ENCODE measurements around the gene PRKCE.

The PRKCE gene

DNA sequence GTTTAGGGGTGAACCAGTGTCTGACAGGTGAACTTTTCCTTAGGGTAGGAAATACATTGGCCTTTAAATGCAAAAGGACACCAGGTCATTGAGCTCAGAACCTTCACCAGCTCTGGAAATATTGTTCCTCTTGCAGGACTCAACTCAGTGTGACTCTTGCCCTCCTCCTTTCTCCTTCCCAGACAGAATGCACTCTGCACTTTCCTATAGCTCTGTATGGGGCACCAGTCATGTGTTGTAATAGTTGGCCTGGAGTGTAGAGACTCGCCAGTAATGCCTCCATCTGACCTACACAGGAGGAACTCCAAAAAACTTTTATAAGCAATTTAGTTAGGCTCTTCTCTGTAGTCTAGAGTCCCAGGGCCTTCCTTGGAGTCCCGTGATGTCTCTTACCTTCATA lies 397.2 kb downstream of the PRKCE start:
- no peak for DNase-seq (ENCODE audit: low read depth)

DNA sequence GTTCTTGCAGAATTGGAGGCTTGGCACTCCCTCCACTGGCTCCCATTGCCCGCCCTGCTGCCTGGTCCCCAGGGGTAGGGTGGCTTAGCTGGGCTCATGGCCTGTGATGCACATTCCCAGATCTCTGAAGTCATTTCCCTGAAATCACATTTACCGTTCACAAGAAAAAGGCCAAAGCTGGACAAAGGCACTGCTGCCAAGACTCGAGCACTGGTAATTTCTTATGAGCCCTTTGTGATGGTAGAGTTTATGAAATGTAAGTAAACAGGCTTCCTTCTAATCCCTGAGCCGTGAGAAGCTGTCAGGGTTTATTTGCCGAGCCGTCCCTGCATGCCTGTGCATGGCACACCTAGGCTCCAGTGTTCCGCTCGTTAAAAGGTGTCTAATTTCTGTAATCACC lies 398.6 kb downstream of the PRKCE start:
- DNase-seq (ENCODE audit: low read depth): no peak

DNA sequence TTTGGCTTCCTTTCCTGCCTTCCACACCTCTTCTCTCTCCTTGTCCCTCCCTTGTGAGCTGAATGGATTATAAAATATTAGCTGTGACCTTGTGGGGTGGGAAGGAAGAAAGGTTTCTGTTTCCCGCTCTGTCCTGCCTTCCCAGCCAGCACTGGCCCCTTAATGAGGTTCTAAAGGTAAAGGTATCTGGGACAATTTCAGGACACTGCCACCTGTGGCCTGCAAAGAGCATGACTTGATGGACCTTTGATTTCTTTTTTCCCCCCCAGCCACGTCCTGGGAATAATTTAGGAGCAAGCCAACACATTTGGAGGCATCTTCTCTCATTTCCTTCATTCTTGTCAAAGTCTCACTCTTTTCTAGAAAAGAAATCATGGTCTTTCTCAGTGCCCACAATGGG lies 399.0 kb downstream of the PRKCE start:
- no peak for DNase-seq (ENCODE audit: low read depth)

DNA sequence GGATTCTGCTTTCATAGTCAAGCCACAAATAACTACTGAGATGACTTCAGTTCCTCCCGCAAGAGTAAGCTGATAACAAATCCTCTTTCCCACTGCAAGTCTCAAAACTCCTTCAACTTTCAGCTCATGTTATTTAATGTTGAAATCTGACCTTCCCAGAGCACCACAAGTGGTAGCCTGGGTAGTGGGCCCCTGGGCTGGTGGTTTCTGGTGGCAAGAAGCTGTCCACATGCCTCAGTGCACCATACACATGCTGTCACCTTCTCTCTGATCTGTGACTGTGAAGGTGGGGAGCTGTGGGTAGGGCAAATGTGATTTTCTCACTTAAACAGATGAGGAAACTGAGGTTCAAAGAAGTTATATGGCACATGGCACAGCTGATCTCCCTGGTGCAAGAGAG lies 399.6 kb downstream of the PRKCE start:
- no peak for DNase-seq (ENCODE audit: low read depth)

DNA sequence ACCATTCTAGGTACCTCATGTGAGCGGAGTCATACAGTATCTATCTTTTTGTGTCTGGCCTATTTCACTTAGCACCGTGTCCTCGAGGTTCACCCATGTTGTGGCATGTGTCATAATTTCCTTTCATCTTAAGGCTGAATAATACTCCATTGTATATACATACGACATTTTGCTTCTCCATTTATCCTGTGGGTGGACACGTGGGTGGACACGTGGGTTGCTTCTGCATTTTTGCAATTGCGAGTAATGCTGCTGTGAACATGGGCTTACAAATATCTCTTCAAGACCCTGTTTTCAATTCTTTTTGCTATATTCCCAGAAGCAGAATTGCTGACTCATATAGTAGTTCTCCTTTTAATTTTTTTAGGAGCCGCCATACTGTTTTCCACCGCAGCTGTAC lies 402.1 kb downstream of the PRKCE start:
- no peak for DNase-seq (ENCODE audit: low read depth)

DNA sequence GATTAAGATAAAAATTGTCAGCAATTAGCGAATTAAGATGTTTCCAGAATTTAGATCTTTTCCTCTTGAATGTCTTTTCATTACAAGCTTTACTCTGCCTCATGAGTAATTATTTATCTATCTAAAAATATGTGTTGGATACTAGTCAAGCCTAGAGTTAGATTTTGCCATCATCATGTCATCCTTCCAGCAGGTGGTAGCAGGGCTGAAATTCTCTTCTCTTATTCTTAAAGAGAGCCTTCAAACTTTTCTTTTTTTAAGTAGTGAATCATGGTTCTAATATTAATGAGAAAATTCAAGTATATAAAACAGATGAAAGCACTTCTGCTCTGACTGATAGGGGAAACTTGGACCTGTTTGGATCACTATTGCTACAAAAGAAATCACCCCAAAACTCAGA lies 405.1 kb downstream of the PRKCE start:
- DNase-seq (ENCODE audit: low read depth): no peak

DNA sequence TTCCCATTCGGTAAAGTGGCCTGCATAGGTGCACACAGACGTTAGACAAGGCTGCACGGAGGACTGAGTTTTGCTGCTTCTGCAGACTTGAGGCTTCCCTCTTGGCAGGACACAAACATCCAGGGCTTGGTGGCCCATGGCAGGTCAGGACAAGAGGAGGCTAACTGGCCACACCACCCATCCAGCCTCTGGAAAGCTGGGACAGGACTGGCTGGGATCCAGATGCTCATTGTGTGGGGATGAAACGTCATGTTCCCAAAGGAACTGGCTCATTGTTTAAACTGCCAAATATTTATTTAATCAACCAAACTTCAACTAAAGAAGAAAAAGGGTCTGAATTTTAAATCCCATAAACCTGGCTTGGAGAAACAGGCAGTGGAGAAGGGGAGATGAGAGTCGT lies 406.7 kb downstream of the PRKCE start:
- no peak for DNase-seq (ENCODE audit: low read depth)

DNA sequence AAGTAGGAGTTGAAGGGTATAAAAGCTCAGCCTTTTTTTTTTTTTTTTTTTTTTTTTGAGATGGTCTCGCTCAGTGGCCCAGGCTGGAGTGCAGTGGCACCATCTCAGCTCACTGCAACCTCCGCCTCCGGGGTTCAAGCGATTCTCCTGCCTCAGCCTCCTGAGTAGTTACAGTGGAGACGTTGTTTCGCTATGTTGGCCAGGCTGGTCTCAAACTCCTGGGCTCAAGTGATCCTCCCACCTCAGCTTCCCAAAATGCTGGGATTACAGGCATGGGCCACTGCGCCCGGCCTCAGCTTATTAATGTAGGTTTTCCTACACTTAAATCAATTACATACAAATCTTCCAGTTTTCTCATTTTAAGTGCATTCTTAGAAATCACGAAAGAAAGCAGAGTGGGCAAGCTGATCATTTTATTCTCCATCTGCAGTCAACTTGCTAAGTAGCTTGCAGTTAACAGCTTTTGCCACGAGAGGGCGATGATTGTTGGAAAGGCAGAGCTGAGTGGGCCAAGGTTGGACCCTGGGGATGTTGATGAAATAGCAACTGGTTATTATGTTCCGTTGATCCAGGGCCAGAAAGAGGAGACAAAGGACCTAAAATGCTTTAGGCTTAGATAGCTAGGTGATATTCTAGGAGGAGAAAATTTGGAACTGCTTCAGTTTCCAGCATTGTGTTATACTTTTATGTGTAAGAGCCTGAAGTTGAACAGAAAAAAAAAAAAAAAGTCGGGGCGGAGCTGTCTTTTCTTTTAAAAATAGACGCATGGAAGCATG lies 411.4 kb downstream of the PRKCE start:
- DNase-seq (ENCODE audit: low read depth): peak; percentile 50

DNA sequence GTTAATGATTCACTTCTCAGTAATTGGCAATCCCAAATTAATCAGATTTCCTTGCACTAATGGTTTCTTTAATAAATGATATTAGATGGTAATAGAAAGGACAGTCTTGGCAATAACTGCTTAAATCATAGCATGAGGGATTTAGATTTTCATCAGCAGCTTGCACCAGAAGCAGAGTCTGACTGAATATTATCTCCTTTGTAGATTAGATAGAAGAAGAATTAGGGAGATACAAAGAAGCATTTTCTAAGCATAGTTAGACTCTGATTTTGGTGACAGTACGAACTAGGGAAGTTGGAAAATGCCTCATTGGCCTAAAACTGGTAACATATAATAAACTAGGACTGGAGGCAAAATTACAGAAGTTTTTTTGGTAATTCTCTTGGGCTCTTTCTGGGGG lies 412.9 kb downstream of the PRKCE start:
- no peak for DNase-seq (ENCODE audit: low read depth)

DNA sequence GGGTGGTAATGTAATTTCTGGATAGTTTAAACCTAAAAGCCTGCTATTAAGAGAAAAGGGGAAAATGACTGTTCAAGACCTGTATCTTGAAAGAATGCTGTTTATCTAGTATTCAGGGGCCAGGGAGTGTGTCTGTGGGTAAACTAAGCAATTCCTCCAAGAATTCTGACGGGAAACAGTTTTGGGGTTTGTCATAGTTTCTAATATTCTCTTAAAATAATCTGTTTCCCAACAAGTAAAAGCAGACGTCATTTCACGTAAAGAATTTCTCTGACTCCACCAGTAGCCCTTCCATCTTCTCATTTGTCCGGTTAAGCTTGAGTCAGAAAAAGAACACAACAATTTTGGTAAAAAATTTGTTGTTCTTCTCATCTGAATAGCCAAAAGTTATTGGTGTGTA lies 413.7 kb downstream of the PRKCE start:
- DNase-seq (ENCODE audit: low read depth): no peak

DNA sequence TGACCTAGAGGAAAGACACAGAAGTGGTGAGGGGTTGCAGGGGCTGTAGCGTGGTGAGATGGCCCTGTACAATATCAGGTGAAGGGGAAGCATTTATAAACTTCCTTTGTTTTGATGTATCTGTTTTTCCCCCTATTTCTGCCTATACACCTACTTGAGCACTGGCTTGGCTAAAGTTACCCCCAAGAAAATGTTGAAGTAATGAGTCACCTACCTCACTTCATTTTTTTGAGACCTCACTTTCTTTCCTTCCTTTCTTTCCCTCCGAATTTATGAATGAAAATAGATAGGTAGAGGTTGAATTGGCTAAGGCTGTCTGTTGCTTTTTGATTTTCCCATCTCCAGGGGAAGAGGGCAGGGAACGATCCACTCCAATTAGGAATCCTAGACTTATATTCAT lies 414.6 kb downstream of the PRKCE start:
- DNase-seq (ENCODE audit: low read depth): no peak

DNA sequence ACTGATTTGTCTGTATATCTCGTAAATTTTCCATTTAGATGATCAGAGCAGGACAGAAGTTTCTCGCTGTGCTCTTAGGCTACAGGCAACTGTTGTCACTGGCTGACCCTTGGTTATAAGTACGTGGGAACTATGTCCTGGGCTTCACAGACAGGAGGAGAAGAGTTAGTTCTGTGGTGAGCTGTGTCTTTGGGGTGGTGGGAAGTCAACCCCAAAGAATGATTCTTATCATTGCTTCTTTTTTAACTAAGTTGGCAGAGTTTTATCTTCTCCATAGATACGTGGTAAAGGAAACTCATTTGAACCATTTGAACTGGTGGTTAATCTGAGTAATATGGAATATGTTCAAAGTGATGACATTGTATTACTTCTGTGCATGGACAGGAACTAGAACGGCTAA lies 415.1 kb downstream of the PRKCE start:
- DNase-seq (ENCODE audit: low read depth): no peak

DNA sequence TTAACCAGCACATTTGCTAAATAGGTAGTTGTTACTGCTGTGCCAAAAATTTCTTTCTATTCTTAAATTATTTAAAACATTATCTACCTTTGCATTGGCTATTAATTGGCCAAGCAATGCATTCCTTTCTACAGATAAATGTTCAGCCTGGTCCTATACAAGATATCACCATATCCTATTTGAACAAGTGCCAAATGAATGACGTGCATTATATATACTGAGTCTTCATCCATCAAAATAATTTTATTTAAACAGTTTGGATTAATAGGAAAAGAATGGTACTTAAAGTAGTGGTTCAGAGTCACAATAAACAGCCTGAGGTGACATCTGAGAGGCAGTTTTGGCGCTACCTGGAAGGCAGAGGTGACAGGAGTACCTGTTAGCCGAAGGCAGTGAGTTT lies 415.6 kb downstream of the PRKCE start:
- no peak for DNase-seq (ENCODE audit: low read depth)

DNA sequence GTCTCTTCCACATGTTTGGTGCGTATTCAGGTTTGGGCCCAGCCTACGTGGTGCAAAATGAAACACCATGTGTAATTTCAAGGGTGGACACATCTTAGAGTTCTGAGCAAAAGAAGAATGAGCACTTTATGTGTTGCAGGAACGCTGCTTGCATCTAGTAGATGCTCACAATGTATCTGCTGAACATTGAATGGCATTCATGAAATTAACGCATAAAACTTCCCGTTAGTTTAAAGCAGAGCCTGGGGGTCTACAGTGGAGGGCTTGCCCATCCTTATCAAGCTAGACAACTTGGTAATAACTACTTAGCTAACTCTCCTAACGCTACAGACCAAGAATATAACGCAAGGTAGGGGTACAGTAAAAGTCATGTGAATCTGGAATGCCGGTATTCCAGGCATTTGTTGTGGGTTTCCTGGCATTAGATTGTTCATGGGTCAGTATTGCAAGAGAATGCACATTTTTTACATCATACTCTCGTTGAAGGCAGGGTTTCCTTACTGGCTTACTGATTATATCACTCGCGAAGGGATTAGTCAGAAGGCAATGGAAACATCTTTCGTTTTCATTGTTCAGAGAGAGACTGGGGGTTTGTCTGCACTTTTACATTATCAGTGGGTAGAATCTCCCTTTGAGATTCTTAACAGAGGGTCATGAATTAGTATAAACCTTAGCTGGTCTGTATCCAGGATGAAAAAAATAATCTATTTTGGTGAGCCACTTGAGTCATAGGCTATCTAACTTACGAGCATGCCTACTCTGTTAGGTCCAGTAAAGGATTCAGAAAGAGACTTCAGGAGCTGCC lies 416.2 kb downstream of the PRKCE start:
- no peak for DNase-seq (ENCODE audit: low read depth)

DNA sequence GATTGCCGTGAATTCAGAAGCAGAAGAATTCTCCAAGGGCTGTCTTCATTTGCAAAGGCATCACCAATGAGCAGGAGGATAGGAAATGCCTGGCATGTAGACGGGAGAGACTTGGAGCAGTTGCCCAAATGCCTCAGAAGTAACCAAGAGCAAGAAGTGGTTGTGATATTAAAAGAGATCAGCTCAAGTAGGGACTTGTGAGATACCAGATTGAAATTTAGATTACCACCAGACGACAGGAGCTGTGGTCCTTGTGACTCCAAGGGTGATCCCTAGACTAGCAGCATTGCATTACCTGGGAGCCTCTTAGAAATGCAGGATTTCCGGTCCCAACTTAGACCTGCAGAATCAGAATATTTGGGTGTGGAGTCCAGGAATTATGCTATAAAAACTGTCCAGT lies 417.2 kb downstream of the PRKCE start:
- DNase-seq (ENCODE audit: low read depth): no peak

DNA sequence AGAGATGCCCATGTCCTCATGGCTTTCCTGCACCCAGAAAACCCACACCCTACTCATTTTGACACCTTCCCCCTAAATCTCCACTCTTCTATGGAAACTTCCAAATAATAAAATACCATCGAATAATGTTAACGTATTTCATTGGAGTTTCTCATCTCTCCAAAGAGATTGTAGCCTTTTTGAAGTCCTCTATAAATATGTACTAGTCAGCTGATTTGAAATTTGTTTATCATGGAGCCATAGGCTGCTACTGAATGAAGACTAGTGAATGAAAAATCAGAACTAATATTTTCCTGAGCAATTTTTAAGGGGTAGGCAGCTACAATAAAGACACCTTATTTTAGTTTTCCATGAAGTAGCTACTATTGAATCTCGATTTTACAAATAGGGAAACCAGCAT lies 419.6 kb downstream of the PRKCE start:
- no peak for DNase-seq (ENCODE audit: low read depth)

DNA sequence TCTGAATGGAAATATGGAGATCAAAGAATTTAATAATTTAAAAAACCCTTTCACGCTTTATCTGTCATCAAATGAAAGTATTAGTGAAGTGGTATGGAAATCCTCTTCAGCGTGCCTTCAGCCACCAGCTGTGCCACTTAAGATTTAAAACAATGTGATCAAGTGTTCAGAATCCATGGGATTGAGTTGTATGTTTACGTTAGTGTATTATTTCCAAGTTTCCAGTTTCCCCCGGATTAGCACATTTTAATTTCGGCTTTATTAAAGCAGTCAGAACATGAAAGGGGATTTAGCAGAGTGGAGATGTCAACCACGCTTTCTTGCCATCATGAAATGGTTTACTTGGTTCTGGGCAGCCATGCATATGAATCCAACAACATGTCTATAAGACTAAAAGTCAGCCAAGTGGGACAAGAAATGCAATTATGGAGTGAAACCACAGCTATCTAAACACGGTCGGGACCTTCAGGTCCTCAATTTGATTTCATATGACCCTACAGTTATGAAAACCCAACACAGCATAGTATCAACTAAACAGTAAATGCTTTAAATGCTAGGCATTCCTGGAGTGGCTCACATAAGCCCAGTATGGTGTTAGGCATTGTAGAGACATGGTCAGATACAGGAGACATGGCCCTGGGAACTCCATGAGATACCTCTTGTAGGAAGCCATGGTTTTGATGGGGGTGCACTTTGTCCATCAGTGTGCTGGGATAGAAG lies 420.8 kb downstream of the PRKCE start:
- DNase-seq (ENCODE audit: low read depth): no peak

DNA sequence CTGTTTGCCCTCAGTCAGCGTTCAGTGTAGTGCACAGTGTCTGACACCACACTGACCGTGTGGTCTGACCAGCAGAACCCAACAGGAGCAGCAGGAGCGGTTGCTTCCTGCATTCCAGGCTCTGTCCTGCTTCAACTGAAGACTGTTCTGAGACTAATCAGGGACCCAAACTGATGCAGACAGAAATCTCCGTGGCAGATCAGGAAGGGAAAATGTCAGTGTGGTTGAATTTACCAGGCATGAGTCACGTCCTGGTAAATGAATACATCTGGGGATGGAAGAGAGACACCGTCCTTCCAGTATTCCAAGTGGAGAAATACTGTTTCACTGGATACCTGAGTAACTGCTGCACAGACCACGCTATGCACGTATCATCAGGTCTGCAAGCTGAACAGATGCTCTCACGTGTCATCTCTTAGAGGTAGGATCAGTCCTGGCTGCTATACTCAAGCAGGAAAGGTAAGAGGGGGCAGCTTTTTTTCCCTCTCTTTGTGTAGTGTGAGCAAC lies 422.1 kb downstream of the PRKCE start:
- DNase-seq (ENCODE audit: low read depth): no peak

DNA sequence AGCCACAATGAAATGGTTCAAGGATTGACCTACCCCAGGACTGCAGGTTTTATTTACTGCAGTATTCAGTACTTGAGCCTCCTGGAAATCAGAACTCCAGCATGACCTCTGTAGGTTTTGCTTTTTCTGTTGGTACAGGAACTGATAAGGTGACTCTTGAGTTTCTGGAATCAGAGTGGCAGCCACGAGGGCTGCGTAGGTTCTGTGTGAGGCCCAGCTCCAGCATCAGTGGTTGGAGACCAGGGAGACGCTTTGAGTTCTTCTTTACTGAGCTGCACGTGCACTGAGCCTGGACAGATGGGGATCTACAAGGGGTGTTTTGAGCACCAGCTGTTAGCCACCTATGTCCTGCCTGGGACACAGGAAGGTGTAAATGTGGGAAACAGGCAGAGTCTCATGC lies 423.0 kb downstream of the PRKCE start:
- DNase-seq (ENCODE audit: low read depth): no peak

DNA sequence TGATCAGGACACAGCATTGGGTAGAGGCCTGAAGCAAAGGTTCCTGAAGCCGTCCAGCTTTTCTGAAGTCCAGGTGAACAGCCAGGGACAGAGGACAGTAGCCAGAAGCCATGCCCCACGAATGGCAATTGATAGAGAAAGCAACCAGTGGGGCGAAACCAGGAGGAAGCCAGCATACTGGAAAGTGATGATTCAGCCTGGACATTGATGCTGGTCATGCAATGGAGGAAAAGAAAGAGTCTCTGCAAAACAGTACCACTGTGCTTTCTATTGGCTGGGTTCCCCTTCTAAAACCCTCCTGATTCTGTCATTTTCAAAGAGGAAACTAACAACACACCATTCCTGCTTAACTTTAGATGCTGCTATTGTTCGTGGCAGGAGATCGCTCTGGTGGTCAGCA lies 424.4 kb downstream of the PRKCE start:
- DNase-seq (ENCODE audit: low read depth): no peak

DNA sequence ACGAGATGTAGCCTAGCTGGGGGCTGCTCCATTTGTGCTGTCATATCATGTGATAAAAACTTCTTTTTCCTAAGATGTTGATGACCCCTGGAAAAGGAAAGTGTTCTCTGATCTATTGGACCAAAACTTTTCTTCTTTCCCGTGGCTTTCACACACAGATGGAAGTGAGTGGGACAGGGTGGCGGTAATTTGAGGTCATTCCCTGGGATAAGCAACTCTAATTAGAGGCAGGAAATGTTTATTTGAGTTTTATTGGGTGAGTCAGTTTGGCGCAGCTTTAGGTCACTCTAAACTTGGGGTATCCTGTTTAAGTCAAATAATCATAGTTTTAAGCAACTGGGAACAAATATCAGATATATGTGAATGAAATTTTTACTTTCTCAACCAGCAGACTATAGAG lies 424.8 kb downstream of the PRKCE start:
- DNase-seq (ENCODE audit: low read depth): no peak

DNA sequence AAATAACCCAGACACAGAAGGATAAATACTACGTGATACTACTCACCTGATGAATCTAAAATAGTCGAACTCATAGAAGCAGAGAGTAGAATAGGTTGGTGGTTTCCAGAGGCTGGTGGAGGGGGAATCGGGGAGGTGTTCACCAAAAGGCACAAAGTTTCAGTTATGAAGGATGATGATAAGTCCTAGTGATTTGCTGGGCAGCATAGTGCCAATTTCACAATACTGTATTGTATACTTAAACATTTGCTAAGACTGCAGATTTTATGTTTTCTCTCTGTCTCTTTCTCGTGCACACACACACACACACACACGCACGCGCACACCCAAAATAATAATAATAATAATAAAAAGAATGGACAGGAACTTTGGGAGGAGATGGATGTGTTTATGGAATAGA lies 425.4 kb downstream of the PRKCE start:
- DNase-seq (ENCODE audit: low read depth): no peak

Measured in activated gamma-delta T cell treated with anti-CD3 and anti-CD28 coated beads, Interleukin-2, amount 50 U/mL, for 16 hours (primary cell).